HG02798 (cell line): ENCODE results near the gene ATG4D.
A peak's percentile ranks its signal among the peaks of the same experiment; 100 is the strongest.
"Not testable (repeated sequence)": the region's sequence is repeated elsewhere in the genome, so short reads cannot be mapped to it uniquely, and the experiment has no call there.

ENCODE experiments used
- ATAC-seq: cut with Tn5 transposase; IDR thresholded peaks from one replicate; pipeline ENCODE4 v1.9.1; 2021; ENCODE audit warnings: mild to moderate bottlenecking; ENCODE audit not compliant: unreplicated experiment, poor library complexity

Gene ATG4D

DNA sequence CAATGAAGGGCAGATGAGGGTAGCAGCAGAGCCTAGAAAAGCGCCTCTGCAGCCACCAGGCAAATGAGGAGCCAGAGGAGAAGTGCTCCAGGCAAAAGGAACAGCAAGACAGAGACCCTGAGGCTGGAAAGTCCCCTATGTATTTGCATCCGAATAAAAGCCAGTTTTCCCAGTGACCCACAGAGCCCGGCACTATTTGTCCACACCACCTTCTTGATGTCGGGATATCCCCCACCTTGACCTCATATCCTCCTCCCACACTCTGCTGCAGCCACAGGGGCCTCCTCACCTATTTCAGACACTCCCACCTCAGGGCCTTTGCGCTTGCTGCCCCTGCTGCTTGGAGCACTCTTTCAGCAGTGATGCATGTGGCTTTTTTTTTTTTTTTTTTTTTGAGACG is 6.6 kb downstream of the ATG4D start:
- no peak for ATAC-seq

DNA sequence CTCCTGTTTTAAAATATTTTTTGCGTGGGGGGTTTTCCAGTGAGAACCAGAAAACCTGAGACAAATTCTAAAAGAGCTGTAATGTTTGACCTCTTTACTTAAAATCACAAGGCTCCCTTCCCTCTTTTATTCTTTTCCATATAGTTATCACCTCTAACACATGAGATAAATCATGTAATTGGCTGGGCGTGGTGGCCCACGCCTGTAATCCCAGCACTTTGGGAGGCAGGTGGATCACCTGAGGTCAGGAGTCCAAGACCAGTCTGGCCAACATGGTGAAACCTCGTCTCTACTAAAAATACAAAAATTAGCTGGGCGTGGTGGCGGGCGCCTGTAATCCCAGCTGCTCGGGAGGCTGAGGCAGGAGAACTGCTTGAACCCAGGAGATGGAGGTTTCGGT is 7.3 kb downstream of the ATG4D start:
- ATAC-seq, result not testable (repeated sequence)

DNA sequence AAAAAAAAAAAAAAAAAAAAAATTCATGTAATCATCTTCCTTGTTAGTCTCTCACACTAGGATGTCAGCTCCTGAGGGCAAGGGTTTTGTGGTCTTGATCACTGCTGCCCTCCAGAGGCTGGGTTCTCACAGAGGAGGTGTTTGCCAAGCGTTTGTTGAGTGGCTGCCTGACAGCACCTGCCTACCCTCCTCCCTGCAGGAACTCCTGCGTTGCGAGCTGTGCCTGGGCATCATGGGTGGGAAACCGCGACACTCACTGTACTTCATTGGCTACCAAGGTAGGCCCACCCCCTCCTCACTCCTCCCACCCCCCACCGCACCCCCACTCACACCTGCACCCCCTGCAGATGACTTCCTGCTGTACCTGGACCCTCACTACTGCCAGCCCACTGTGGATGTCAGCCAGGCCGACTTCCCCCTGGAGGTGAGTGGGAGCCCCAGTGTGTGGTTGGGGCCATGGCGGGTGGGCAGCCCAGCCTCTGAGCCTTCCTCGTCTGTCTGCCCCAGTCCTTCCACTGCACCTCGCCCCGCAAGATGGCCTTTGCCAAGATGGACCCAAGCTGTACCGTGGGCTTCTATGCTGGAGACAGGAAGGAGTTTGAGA is 8.1 kb downstream of the ATG4D start:
- ATAC-seq, result no peak

DNA sequence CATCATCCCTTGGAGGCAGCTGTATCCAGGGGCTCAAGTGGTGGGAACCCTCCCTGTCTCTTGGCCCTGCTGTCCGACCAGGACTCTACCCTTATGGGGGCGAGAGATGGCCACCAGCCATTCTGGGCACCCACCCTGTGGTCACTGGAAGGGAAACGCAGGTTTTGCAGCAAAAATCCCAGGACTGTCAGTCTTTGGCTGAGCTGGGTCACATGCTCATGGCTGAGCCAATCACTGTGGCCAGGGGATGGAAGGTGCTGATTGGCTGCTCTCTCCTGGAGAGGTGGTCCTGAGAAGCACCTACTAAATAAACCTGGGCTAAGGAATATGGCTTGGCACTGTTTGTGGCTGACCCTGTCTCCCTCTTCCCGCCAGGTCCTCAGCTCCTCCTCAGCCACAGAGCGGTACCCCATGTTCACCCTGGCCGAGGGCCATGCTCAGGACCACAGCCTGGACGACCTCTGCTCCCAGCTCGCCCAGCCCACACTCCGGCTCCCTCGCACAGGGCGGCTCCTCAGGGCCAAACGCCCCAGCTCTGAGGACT is 8.9 kb downstream of the ATG4D start:
- no peak for ATAC-seq

DNA sequence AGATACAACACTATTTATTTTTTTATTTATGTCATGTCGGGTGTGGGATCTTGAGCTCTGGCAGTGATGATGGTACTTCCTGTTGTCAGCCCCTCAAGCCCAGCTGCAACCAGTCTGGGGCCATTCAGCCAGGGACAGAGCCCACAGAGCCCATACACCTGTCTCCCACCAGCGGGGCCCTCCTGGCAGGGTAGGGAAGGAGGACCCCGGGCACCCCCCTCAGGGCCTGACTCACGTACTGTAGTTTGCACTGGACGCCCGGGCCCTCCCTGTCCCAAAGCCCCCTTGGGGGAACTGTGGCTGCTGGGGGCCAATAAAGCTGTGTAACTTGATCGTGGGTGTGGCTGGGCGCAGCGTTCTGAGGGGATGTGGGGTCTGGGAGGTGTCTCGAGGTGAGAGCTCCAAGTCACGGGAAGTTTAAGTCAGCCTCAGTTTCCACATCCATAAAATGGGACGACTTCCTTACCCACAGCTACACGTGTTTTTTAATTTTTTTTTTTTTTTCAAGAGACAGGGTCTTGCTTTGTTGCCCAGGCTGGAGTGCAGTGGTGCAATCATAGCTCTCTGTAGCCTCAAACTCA is 9.5 kb downstream of the ATG4D start:
- ATAC-seq, result no peak

DNA sequence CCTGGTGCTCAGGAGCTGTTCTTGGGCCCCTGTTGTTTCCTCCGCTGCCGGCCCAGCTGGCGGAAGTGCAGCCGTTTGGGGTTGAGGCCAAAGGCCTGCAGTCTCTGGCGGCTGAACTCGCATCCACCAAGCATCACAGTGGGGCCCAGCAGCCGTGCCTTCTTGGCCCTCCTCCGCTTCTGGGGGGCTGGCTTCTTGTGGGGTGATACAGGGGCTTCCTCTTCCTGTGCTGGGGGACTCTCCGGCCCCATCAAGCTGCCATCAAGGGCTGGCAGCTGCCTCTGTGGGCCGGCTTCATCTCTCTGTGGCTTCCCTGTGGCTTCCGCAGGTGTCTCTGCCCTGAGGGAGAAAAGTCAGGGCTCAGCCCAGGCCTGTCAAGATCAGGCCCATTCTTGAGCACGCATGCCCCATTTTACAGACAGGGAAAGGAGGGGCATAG is 10.3 kb downstream of the ATG4D start:
- ATAC-seq, result peak; percentile 55

DNA sequence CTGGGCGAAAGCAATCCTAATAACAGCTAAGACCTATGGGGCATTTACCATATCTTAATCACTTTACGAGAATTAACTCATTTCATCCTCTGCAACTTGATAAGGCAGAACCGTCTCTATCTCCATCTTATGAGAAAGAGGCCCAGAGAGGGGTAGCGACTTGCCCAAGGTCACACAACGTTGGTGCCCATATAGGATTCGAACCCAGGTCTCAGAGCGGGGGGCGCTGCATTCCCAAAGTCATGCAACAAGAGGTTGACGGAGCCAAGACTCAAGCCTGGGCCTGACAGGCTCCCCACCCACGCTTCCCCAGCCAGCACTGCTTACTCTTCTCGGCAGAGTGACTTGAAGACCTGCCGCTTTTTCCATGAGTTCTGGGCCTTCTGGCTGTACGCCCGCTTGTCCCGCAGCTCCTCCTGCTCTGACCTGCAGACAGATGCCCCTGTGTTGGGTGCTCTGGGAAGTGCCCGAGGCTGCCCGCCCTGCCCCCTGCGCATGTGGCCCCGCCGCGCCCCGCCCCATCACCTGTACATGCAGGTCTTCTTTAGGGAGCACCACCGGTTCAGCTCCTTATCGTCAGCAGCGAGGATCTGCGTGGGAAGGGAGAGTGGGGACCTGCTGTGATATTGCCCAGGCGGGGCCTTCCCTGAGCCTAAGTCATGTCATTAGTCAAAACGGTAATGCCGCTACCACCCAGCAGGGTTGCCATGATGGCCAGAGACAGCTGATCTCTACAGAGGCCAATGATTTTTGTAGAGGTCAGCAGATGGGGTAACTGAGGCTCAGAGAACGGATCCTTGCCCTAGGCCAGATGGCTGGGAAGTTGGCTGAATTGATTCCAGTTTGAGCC is 11.3 kb downstream of the ATG4D start:
- ATAC-seq, result no peak

DNA sequence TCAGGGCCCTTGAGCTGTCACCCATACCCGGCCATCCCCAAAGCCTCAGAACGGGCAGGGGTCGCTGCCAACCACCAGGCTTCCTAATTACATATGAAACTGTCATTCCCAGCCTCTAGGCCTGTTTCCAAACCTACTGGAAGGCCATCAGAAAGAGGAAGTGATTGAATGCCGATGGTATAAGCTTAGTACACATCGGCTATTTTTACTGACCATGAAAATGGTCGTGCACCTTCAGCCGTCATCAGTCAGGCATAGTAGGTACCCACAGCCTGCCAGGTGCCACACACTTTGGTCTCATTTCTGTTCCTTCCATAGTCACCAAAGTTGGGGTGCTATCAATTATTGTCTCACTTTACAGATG is 11.9 kb downstream of the ATG4D start:
- ATAC-seq, result no peak

DNA sequence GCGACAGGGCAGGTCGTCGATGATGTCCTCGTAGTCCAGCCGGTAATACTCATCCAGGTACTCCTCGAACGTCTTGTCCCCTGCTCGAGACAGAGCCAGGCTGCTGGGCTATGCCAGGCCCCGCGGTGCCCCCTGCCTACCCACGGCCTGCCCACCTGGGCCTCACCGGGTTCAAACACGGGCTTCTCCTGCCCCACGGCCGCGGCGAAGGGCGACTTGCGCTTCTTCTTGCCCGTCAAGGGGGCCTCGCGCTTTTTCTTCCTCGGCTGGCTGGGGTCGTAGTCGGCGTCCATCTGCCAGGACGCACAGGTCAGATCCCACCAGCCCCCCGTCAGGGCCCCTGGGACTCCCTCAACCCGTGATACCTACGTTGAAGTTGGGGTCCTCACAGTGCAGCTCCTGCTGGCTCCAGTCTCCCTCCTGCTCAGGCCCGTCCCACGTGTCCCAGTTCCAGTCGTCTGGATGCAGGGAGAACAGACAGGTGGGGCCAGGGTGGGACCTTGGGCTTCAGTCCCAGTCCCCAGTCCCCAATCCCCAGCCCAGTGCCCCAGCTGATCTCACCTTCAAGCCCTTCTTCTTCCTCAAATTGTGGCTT is 14.0 kb downstream of the ATG4D start:
- ATAC-seq, result no peak

DNA sequence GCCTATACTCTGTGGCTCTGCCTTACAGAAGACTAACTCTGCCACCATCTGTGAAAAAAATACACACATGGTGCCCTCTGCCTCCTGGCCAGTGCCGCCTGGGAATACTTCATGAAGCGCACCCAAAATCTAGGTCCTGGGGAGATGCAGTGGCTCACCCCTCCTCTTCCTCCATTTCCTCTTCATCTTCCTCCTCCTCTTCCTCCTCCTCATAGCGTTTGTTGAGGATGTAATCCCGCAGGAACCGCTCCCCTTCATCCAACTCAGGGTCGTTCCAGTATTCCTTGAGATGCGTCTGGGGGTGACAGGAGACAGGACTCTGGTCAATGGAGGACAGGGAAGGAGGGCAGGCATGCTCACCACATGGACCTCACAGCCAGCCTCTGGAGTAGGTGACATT is 16.4 kb downstream of the ATG4D start:
- ATAC-seq, result no peak

DNA sequence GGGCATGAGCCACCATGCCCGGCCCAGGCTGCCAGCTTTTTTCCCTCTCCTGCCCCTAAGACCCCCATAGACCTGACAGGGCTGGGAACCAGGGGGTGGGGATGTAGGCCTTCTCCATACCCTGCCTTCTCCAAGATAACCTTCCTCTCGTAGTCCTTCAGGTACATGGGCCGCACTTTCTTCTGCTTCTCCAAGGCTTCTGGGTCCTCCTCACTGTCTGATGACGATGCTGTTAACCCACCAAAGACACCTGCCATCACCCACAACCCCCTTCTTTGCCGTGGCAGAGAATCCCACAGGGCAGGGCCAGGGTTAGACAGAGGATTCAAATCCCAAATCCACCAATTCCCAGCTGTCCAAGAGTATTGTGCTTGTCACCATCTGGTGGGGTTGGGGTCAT is 18.9 kb downstream of the ATG4D start:
- ATAC-seq, result no peak

DNA sequence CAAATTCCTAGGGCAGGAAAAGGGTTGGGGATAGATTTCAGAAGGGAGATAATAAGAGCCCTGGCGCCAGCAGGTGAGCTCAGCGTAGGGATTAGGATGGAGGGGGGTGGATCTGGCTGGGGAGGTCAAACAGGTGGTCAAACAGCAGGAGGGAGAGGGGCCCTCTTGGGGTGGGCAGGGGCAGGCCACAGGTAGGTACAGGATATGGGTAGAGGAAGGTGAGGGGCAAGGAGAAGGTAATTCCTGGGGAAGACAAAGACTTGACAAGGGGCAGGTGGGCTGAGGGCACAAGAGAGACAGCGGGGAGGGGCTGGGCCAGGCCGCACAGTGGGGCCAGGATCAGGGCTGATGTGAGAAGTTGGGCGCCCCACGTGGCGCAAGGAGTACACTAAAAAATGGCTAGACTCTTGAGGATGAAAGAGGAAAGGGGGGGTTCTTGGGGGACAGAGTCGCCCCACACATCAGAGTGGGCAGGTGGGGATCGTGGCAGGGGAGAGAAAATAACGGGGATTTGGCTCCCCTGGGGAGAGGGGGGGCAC is 21.4 kb downstream of the ATG4D start:
- no peak for ATAC-seq

DNA sequence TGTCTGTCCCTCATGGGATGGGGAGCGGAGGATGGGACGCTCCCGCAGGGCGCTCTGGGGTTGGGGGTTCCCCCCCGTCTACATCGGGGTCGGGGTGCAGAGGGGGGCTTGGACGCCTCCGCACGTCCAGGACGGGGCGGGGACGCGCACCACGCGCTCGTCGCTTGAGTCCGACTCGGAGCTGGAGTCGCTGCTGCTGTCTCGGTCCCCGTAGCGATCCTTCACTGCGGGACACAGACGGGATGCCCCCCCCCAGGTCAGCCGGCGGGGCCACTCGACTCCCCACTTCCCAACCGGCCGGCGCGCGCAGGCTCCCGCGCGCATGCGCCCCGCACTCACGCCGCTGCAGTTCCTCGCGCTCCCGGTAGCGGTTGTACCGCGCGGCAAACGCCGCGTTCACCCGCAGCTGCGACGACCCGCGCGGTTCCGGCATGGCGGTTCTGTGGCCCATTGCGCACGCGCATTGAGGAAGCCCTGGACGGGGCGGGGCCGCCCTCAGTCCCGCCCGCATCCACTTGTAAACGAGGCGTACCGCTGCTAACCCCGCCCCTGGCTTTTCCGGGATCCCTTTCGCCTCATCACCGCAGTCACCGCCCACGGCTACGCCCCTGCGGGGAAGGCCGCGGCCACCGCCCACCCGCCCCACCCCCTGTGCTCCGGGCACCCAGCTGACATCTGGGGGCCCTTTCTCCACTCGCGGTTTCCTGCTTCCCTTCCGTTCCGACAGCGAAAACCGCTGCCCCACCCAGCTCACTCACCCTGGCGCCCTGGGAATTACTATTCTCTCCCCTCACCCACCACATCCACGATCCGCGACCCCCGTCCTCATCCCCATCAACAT is 22.1 kb downstream of the ATG4D start, which contains the start of gene KRI1:
Gene KRI1, minus strand, starts transcription at position 444 of the 841 bp plus-strand sequence. Its CDS starts 11 bp downstream, at position 433.
- peak; percentile 62 for ATAC-seq

DNA sequence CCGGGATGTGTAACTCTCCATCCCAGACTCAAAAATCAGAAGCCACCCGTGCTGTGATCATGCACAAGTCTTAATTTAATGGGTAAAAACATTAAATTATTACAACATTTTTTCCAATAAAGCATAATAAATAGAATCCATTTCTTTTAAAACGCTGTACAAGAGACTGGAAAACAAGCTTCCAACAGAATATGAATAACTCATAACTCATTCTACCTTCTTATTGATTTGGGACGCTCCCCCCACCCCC is 22.6 kb downstream of the ATG4D start:
- ATAC-seq, result no peak

DNA sequence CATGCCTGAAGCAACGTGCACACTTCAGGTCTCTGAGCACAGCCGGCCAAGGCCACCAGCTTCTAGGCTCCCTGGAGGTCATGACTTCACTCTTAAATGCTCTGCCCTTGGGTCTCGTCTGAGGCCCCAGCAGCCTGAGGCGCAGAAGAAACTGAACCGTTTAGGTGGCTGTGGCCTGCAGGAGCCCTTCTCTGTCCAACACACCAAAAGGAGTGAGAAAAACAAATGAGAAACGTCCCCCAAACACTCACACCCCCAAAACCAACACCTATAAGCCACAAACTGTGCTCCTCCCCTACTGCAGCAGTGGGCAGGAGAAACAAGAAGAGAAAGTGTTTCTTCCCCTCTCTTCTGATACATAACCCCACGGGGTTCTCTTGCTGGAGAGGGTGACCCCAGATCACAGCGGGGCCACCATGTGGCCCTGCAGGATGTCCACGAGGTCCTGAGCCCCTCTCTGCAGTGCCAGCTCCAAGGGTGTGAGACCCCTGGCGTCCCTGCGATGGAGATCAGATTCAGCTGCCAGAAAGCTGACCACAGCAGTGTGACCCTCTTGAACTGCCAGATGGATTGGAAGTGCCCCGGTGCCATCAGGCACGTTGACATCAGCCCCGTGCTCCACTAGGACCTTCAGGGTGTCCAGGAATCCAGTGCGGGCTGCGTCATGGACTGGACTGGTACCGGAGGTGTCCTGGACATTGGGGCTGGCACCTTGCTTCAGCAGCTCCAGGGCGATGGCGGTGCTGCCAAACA is 23.1 kb downstream of the ATG4D start:
- ATAC-seq, result peak; percentile 19

DNA sequence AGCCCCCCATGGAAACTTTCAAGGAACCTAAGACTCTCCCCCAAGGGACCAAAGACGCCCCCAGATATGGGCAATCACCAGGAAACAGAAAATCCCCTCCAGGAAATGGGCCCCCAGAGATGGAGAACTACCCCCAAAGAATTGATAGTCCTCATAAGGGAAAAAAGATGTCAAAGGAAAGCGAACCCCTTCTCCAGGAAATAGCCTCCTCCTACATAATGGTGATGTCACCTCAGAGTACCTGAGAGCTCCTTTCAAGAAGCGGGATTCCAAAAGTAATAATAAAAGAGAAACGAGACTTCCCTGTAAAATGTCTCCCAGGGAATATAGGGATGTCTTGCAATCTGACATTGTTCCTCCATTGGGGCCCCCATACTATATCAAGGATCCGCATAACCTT is 24.0 kb downstream of the ATG4D start:
- no peak for ATAC-seq

DNA sequence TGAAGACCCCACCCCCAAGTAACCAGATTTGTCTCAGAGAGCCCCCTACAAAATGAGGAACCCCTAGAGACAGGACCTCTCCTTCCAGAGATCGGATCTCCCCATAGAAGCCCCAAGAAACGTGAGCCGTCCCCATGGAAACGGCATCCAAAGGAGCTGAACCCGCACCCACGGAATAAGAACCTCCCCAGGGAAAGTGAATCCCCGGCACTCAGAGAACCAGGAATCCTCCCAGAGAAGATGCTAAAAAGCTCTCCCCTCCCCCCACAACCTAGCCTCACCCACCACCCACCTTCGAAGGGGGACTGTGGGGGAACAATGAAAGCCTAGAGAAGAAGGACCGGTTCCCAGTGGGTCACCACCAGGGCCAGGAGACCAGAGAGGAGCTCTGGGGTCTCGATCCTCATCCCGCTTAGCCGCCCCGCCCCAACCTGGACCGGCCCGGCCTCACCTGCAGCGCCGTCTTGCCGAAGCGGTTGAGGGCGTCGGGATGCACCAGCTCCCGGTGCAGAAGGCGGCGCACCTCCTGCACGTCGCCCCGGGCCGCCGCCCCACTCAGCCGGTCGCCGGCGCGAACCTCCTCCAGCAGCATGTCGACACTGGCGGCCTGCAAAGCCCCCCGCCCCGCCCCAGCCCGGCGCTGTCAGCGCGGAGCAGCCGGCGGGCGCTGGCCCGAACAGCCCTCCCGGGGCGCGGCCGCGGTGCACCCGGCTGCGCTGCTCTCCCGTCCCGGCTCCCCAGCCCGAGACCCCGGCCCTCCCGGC is 24.5 kb downstream of the ATG4D start:
- peak; percentile 1 for ATAC-seq

DNA sequence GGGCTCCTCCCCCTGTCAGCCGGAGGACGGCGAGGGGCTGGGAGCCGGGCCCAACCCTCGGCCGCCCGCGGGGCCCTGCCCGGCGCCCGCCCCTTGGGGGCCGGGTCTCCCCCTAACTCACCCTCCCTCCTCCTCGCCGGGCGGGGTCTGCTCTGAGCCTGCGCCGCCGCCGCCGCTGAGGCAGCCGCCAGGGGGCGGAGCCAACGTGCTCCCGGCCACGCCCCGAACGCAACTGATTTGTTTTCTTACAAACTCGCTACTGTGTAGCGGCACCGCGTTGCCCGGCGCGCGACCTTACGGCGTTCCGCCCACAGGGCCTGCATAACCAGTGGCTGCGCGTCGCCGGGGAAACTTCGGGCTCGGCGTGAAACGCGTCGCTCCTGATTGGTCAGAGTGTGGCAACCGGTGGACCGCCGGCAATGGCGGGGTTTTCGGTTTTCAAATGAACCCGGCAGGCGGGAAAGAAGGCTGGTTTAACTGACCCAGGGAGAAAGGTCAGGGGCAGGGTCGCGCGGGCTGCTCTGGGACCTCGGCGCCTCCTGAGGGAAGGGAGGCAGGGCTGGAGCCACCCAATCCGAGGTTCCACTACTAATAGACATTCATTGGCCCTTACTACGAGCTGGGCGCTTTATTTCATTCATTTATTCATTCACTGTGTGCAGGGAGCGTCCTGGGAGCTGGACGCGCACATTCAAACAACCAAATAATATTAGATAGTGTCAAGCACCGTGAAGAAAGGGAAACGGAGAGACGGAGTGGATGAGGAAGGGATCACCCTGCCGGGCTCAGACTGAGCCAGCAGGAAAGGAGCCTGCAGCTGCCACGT is 25.3 kb downstream of the ATG4D start, which contains the start of gene CDKN2D:
Gene CDKN2D, minus strand, starts transcription at position 154 of the 826 bp plus-strand sequence. CDS start 326 bp downstream, outside the sequence.
- ATAC-seq, result peak; percentile 70
